ENCODE results near the gene JUP. TPM values are rescaled to one million over a fixed set of nuclear protein-coding genes. Genes with fewer than 3 reads are reported as not detected.

JUP gene
- total and polyA plus RNA-seq, 2 of the 13 experiments (the other 11 are each of a cell fraction or from before 2014, with no cell fraction given): 12.1 to 20.6 TPM

DNA sequence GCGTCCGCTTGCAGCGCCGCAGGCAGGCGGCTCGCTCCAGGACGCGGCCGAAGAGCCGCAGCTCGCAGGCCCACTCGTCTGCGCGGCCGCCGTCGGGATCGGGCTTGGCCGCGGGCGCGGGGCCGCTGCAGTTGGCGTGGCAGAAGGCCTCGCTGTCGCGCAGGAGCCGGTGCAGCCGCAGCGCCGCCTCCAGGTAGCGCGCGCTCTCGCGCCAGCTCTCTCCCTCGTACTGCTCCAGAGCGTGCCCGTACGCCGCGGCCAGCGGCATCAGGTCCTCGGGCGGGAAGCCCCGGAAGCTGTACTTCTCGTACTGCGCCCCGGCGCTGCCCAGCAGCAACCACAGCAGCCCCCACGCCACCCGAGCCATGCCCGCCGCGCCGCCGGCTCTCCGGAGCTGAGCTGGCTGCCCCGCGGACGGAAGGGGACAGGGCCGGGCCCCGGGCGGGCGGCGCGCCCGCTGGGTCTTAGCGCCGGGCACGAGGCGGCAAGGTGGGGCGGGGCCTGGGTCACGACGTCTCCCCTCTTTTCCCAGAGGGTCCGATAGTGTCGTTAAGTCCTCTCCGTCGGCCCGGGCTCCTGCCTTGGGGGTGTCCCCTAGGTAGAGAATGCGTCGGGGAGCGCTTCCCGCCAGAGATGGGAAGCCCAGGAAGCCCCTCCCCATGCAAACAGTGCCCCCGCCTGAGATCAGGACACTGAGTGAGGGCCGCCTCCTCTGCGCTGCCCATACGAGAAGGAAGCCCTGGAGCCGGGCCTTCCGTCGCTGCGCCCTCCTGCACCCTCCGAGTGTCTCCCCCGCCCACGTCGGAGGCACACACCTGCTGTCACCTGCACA is 25.3 kb upstream of the JUP start, which contains the start of gene P3H4 (continued):
- no peak for TF ChIP-seq ATRX (CRISPR knock-in tag; IDR thresholded peaks at IDR 0.05; ENCODE audit: borderline replicate concordance)
- TF ChIP-seq NAIF1 (CRISPR knock-in tag; IDR thresholded peaks at IDR 0.05; ENCODE audit: borderline replicate concordance): no peak
- no peak for TF ChIP-seq ZNF644 (CRISPR knock-in tag; IDR thresholded peaks at IDR 0.05; ENCODE audit: low read depth)
- no peak for TF ChIP-seq SOX6 (IDR thresholded peaks at IDR 0.05)
- peak; percentile 59 for TF ChIP-seq SOX6 (CRISPR knock-in tag; IDR thresholded peaks at IDR 0.05)
- no peak for TF ChIP-seq EZH2 (conservative IDR thresholded peaks at IDR 0.05; ENCODE audit: low read depth, low read length)
- TF ChIP-seq KLF15 (CRISPR knock-in tag; IDR thresholded peaks at IDR 0.05; ENCODE audit: borderline replicate concordance): peak; percentile 89; the same call in 1 of the 2 replicates
- TF ChIP-seq, protein P1, sequence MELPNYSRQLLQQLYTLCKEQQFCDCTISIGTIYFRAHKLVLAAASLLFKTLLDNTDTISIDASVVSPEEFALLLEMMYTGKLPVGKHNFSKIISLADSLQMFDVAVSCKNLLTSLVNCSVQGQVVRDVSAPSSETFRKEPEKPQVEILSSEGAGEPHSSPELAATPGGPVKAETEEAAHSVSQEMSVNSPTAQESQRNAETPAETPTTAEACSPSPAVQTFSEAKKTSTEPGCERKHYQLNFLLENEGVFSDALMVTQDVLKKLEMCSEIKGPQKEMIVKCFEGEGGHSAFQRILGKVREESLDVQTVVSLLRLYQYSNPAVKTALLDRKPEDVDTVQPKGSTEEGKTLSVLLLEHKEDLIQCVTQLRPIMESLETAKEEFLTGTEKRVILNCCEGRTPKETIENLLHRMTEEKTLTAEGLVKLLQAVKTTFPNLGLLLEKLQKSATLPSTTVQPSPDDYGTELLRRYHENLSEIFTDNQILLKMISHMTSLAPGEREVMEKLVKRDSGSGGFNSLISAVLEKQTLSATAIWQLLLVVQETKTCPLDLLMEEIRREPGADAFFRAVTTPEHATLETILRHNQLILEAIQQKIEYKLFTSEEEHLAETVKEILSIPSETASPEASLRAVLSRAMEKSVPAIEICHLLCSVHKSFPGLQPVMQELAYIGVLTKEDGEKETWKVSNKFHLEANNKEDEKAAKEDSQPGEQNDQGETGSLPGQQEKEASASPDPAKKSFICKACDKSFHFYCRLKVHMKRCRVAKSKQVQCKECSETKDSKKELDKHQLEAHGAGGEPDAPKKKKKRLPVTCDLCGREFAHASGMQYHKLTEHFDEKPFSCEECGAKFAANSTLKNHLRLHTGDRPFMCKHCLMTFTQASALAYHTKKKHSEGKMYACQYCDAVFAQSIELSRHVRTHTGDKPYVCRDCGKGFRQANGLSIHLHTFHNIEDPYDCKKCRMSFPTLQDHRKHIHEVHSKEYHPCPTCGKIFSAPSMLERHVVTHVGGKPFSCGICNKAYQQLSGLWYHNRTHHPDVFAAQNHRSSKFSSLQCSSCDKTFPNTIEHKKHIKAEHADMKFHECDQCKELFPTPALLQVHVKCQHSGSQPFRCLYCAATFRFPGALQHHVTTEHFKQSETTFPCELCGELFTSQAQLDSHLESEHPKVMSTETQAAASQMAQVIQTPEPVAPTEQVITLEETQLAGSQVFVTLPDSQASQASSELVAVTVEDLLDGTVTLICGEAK (IDR thresholded peaks at IDR 0.05): no peak
- TF ChIP-seq, protein P1 (CRISPR knock-in tag; IDR thresholded peaks at IDR 0.05): peak; percentile 48; the same call in 1 of the 2 replicates
- peak; percentile 86 for TF ChIP-seq POLR2G (IDR thresholded peaks at IDR 0.05; ENCODE audit: low read depth, low read length)
- no peak; the same call in 1 of the 2 replicates for TF ChIP-seq ZNF564 (CRISPR knock-in tag; IDR thresholded peaks at IDR 0.05)
- no peak for TF ChIP-seq MATR3 (CRISPR knock-in tag; IDR thresholded peaks at IDR 0.05)
- peak; percentile 74 for TF ChIP-seq ZNF329 (CRISPR knock-in tag; IDR thresholded peaks at IDR 0.05; ENCODE audit: low read depth)
- no peak for TF ChIP-seq AGO1 (IDR thresholded peaks at IDR 0.05; ENCODE audit: low read depth, low read length, poor library complexity, severe bottlenecking)
- no peak; the same call in 1 of the 2 replicates for TF ChIP-seq RXRB (CRISPR knock-in tag; IDR thresholded peaks at IDR 0.05; ENCODE audit: borderline replicate concordance)
- TF ChIP-seq ARNT (IDR thresholded peaks at IDR 0.05): no peak
- TF ChIP-seq, protein P2, sequence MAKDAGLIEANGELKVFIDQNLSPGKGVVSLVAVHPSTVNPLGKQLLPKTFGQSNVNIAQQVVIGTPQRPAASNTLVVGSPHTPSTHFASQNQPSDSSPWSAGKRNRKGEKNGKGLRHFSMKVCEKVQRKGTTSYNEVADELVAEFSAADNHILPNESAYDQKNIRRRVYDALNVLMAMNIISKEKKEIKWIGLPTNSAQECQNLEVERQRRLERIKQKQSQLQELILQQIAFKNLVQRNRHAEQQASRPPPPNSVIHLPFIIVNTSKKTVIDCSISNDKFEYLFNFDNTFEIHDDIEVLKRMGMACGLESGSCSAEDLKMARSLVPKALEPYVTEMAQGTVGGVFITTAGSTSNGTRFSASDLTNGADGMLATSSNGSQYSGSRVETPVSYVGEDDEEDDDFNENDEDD (CRISPR knock-in tag; IDR thresholded peaks at IDR 0.05; ENCODE audit: borderline replicate concordance): peak; percentile 74; the same call in 1 of the 2 replicates
- TF ChIP-seq STAG1 (CRISPR knock-in tag; IDR thresholded peaks at IDR 0.05): peak; percentile 65
- peak; percentile 78 for TF ChIP-seq SPEN (CRISPR knock-in tag; IDR thresholded peaks at IDR 0.05; ENCODE audit: low read depth)
- peak; percentile 96; the same call in 1 of the 2 replicates for TF ChIP-seq ZSCAN20 (CRISPR knock-in tag; IDR thresholded peaks at IDR 0.05; ENCODE audit: borderline replicate concordance)
- no peak for TF ChIP-seq ZNF10 (CRISPR knock-in tag; IDR thresholded peaks at IDR 0.05; ENCODE audit: borderline replicate concordance, low read depth)
